Renal pelvis (tissue), 12 donors: ENCODE results near the gene KCTD13. TPM values are rescaled to one million over a fixed set of nuclear protein-coding genes. Genes with fewer than 3 reads are reported as not detected.
"Not testable (repeated sequence)": the region's sequence is repeated elsewhere in the genome, so short reads cannot be mapped to it uniquely, and the experiment has no call there.

ENCODE experiments used
- DNase-seq: peaks from one replicate; pipeline ENCODE4 v3.0.0-alpha.2; 2013
- long read RNA-seq, 16 experiments: transcript quantifications; one replicate each; lab custom pipeline, GENCODE V29; 2026
- polyA plus RNA-seq, 3 donors: library from polyadenylated mRNA; unstranded; fragments of 120-200 nt; gene quantifications; one replicate each; pipeline ENCODE4 v1.2.1, GENCODE V29; 2013; ENCODE audit not compliant: insufficient read length in 3 of 3

KCTD13 gene
- polyA plus RNA-seq: 10 to 100 TPM; 14.8 to 30.9 (median 29.4) TPM
- long read RNA-seq, donor 1, partial matches to known transcripts: 0 of 4 reads
- long read RNA-seq, donor 1, other reads (novel, unspliced or antisense): 0 of 4 reads
- long read RNA-seq, donor 2, full-length matches to known transcripts: 10 of 10 reads
- long read RNA-seq, donor 2, partial matches to known transcripts: 0 of 10 reads
- long read RNA-seq, donor 2, other reads (novel, unspliced or antisense): 0 of 10 reads
- long read RNA-seq, donor 3, partial matches to known transcripts: 0 of 2 reads
- long read RNA-seq, donor 3, other reads (novel, unspliced or antisense): 0 of 2 reads
- long read RNA-seq, donor 4, full-length matches to known transcripts: 7 of 7 reads
- long read RNA-seq, donor 4, partial matches to known transcripts: 0 of 7 reads
- long read RNA-seq, donor 4, other reads (novel, unspliced or antisense): 0 of 7 reads
- long read RNA-seq, donor 5, partial matches to known transcripts: 0 of 1 reads
- long read RNA-seq, donor 5, other reads (novel, unspliced or antisense): 0 of 1 reads
- long read RNA-seq, donor 6, full-length matches to known transcripts: 4 of 4 reads
- long read RNA-seq, donor 6, partial matches to known transcripts: 0 of 4 reads
- long read RNA-seq, donor 6, other reads (novel, unspliced or antisense): 0 of 4 reads
- long read RNA-seq, donor 7, full-length matches to known transcripts: 8 of 8 reads
- long read RNA-seq, donor 7, partial matches to known transcripts: 0 of 8 reads
- long read RNA-seq, donor 7, other reads (novel, unspliced or antisense): 0 of 8 reads
- long read RNA-seq, donor 8, full-length matches to known transcripts: 6 of 6 reads
- long read RNA-seq, donor 8, partial matches to known transcripts: 0 of 6 reads
- long read RNA-seq, donor 8, other reads (novel, unspliced or antisense): 0 of 6 reads
- long read RNA-seq, donor 9, partial matches to known transcripts: 0 of 3 reads
- long read RNA-seq, donor 9, other reads (novel, unspliced or antisense): 0 of 3 reads
- long read RNA-seq, donor 10, full-length matches to known transcripts: 7 of 7 reads
- long read RNA-seq, donor 10, partial matches to known transcripts: 0 of 7 reads
- long read RNA-seq, donor 10, other reads (novel, unspliced or antisense): 0 of 7 reads
- long read RNA-seq, donor 11, full-length matches to known transcripts: 2 of 2 reads
- long read RNA-seq, donor 11, partial matches to known transcripts: 0 of 2 reads
- long read RNA-seq, donor 11, other reads (novel, unspliced or antisense): 0 of 2 reads
- long read RNA-seq, donor 12, full-length matches to known transcripts: 16 of 16 reads
- long read RNA-seq, donor 12, partial matches to known transcripts: 0 of 16 reads
- long read RNA-seq, donor 12, other reads (novel, unspliced or antisense): 0 of 16 reads
- long read RNA-seq, donor 13, full-length matches to known transcripts: 3 of 3 reads
- long read RNA-seq, donor 13, partial matches to known transcripts: 0 of 3 reads
- long read RNA-seq, donor 13, other reads (novel, unspliced or antisense): 0 of 3 reads
- long read RNA-seq, donor 14: 0 reads
- long read RNA-seq, donor 15: 0 reads
- long read RNA-seq, donor 16, full-length matches to known transcripts: 7 of 7 reads
- long read RNA-seq, donor 16, partial matches to known transcripts: 0 of 7 reads
- long read RNA-seq, donor 16, other reads (novel, unspliced or antisense): 0 of 7 reads

- peak; percentile 91 for DNase-seq
Observed at GRCh38 chr16:29925781-29926710, at the start of gene KCTD13. Gene KCTD13, minus strand, starts transcription at chr16:29926226. Its CDS starts 193 bp downstream, at chr16:29926033.

- DNase-seq: no peak
Observed at GRCh38 chr16:29975134-29975538, 49.1 kb upstream of the KCTD13 start.

GRCh38 chr16:29974291-29975133 lies 48.5 kb upstream of the KCTD13 start:
- DNase-seq: no peak

GRCh38 chr16:29973384-29974246 lies 47.6 kb upstream of the KCTD13 start, which contains the start of gene TAOK2:
Gene TAOK2, plus strand, starts transcription at chr16:29973868. Its CDS starts 3,905 bp downstream, at chr16:29977773.
- DNase-seq: peak; percentile 99

GRCh38 chr16:29972992-29973383 lies 47.0 kb upstream of the KCTD13 start:
- no peak for DNase-seq

- no peak for DNase-seq
Observed at GRCh38 chr16:29972500-29972899, 46.5 kb upstream of the KCTD13 start.

- DNase-seq: no peak
Observed at GRCh38 chr16:29971304-29971703, 45.3 kb upstream of the KCTD13 start.

- DNase-seq: no peak
Observed at GRCh38 chr16:29968205-29968604, 42.2 kb upstream of the KCTD13 start.

GRCh38 chr16:29963021-29963743 lies 37.2 kb upstream of the KCTD13 start:
- no peak for DNase-seq

- no peak for DNase-seq
Observed at GRCh38 chr16:29962344-29962994, 36.4 kb upstream of the KCTD13 start.

- DNase-seq: peak; percentile 91
Observed at GRCh38 chr16:29961479-29962343, 35.7 kb upstream of the KCTD13 start, which contains the start of gene TMEM219. Gene TMEM219, plus strand, starts transcription at chr16:29962079. Its CDS starts 1,065 bp downstream, at chr16:29963144.

GRCh38 chr16:29961127-29961478 lies 35.1 kb upstream of the KCTD13 start:
- DNase-seq: no peak

GRCh38 chr16:29959821-29960220 lies 33.8 kb upstream of the KCTD13 start:
- not testable (repeated sequence) for DNase-seq

GRCh38 chr16:29959293-29959692 lies 33.3 kb upstream of the KCTD13 start:
- DNase-seq: no peak

GRCh38 chr16:29958756-29959155 lies 32.7 kb upstream of the KCTD13 start:
- no peak for DNase-seq
